Measurements from ENCODE around the gene ATG13.

The ATG13 gene

DNA sequence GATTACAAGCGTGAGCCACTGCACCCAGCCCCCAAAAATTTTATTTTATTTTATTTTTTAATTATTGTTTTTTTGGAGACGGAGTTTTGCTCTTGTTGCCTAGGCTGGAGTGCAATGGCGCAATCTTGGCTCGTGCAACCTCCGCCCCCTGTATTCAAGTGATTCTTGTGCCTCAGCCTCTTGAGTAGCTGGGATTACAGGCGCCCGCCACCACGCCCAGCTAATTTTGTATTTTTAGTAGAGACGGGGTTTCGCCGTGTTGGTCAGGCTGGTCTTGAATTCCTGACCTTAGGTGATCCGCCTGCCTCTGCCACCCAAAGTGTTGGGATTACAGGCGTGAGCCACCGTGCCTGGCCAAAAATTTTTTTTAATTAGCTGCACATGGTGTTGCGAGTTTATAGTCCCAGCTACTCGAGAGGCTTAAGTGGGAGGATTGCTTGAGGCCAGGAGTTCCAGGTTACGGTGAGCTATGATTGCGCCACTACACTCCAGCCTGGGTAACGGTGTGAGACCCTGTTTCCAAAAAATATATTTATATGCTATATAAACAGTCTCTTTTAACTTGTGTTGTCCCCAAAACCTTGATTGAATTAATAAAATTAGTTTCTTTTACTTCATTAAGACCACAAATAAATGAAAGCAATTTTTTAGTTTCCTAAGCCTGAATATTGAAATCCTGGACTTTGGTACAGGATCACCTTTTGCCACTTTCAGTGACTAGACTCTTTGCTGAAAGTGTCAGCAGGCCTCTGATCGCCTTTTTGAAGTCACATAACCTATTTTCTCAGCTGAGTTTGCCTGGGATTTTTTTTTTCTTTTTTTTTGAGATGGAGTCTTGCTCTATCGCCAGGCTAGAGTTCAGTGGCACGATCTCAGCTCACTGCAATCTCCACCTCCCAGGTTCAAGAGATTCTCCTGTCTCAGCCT is 16.2 kb downstream of the ATG13 start:
- H3K4me3 ChIP-seq (ENCODE audit: insufficient read depth in 1 of 2, low read depth in 1 of 2, low read length in 2 of 2), result no peak overlapping the region
- no peak for DNase-seq
- H3K4me1 ChIP-seq (ENCODE audit: control insufficient read depth, insufficient read depth, low read depth, low read length), result no peaks in the 10 kb centered on the region
- no peak overlapping the region for H2BK12ac ChIP-seq (ENCODE audit: low read length in 2 of 2)
- no peak overlapping the region for H2AFZ ChIP-seq (ENCODE audit: low read depth, low read length)
- no peak overlapping the region for H4K8ac ChIP-seq (ENCODE audit: low read length)
- H2BK15ac ChIP-seq (ENCODE audit: low read depth, poor library complexity, severe bottlenecking), result no peak overlapping the region
- no peak overlapping the region for H3K4ac ChIP-seq (ENCODE audit: low read depth in 1 of 2, low read length in 2 of 2)
- no peak overlapping the region for H3K27ac ChIP-seq (ENCODE audit: low read length, poor library complexity, severe bottlenecking)
- H3K27me3 ChIP-seq (ENCODE audit: control insufficient read depth in 1 of 2, insufficient read depth in 1 of 2, low read length in 2 of 2), result no peaks in the 10 kb centered on the region
- no peak overlapping the region for H3K9ac ChIP-seq (ENCODE audit: low read length)
- no peak overlapping the region for H2BK120ac ChIP-seq (ENCODE audit: low read depth, low read length)
- H3K18ac ChIP-seq (ENCODE audit: low read depth in 1 of 2, low read length in 2 of 2), result no peak overlapping the region
- 96% methylated on average over 20 of the region's 22 CpGs for WGBS
- no peak overlapping the region for H2AK5ac ChIP-seq (ENCODE audit: low read length, severe bottlenecking)
- H3K79me1 ChIP-seq (replicated peaks; ENCODE audit: low read length, poor library complexity, severe bottlenecking), result peaks cover 23% of the 10 kb centered on the region
- no peak overlapping the region for H4K91ac ChIP-seq (ENCODE audit: low read length)
- H2BK5ac ChIP-seq (ENCODE audit: low read depth, low read length, poor library complexity, severe bottlenecking), result no peak overlapping the region
- H3K14ac ChIP-seq (ENCODE audit: low read length in 2 of 2), result no peak overlapping the region
- H3K36me3 ChIP-seq (ENCODE audit: control insufficient read depth in 1 of 2, insufficient read depth in 2 of 2, low read depth in 1 of 2, low read length in 2 of 2), result peaks cover 18 to 55% of the 10 kb centered on the region in 2 experiments
- no peak overlapping the region for H3K4me2 ChIP-seq (ENCODE audit: low read length, poor library complexity, severe bottlenecking)
- no peaks in the 10 kb centered on the region for H3K9me3 ChIP-seq (ENCODE audit: control insufficient read depth, low read length)
- H3K23ac ChIP-seq (ENCODE audit: low read length in 2 of 2), result no peak overlapping the region

- H3K18ac ChIP-seq (ENCODE audit: low read depth in 1 of 2, low read length in 2 of 2), result no peak overlapping the region
- no peak overlapping the region for H2AK5ac ChIP-seq (ENCODE audit: low read length, severe bottlenecking)
- H2AFZ ChIP-seq (ENCODE audit: low read depth, low read length), result no peak overlapping the region
- H2BK12ac ChIP-seq (ENCODE audit: low read length in 2 of 2), result no peak overlapping the region
- H4K91ac ChIP-seq (ENCODE audit: low read length), result no peak overlapping the region
- no peak overlapping the region for H2BK15ac ChIP-seq (ENCODE audit: low read depth, poor library complexity, severe bottlenecking)
- DNase-seq, result no peak
- peaks cover 9 to 53% of the 10 kb centered on the region in 2 experiments for H3K36me3 ChIP-seq (ENCODE audit: control insufficient read depth in 1 of 2, insufficient read depth in 2 of 2, low read depth in 1 of 2, low read length in 2 of 2)
- H3K14ac ChIP-seq (ENCODE audit: low read length in 2 of 2), result no peak overlapping the region
- H3K9me3 ChIP-seq (ENCODE audit: control insufficient read depth, low read length), result no peaks in the 10 kb centered on the region
- no peaks in the 10 kb centered on the region for H3K27me3 ChIP-seq (ENCODE audit: control insufficient read depth in 1 of 2, insufficient read depth in 1 of 2, low read length in 2 of 2)
- H3K27ac ChIP-seq (ENCODE audit: low read length, poor library complexity, severe bottlenecking), result no peak overlapping the region
- H3K9ac ChIP-seq (ENCODE audit: low read length), result no peak overlapping the region
- peaks cover 1% of the 10 kb centered on the region for H3K4me1 ChIP-seq (ENCODE audit: control insufficient read depth, insufficient read depth, low read depth, low read length)
- H4K8ac ChIP-seq (ENCODE audit: low read length), result no peak overlapping the region
- no peak overlapping the region for H2BK120ac ChIP-seq (ENCODE audit: low read depth, low read length)
- no peak overlapping the region for H3K4me2 ChIP-seq (ENCODE audit: low read length, poor library complexity, severe bottlenecking)
- H3K4ac ChIP-seq (ENCODE audit: low read depth in 1 of 2, low read length in 2 of 2), result no peak overlapping the region
- H2BK5ac ChIP-seq (ENCODE audit: low read depth, low read length, poor library complexity, severe bottlenecking), result no peak overlapping the region
- H3K23ac ChIP-seq (ENCODE audit: low read length in 2 of 2), result no peak overlapping the region
- H3K4me3 ChIP-seq (ENCODE audit: insufficient read depth in 1 of 2, low read depth in 1 of 2, low read length in 2 of 2), result no peak overlapping the region
- peaks cover 17% of the 10 kb centered on the region for H3K79me1 ChIP-seq (replicated peaks; ENCODE audit: low read length, poor library complexity, severe bottlenecking)
- 94% methylated on average over 4 of the region's 5 CpGs for WGBS
Measured at GRCh38 chr11:46635557-46636139, 18.3 kb downstream of the ATG13 start.

GRCh38 chr11:46637546-46637945 is 20.2 kb downstream of the ATG13 start:
- H4K8ac ChIP-seq (ENCODE audit: low read length), result no peak overlapping the region
- no peak for DNase-seq
- no peak overlapping the region for H3K18ac ChIP-seq (ENCODE audit: low read depth in 1 of 2, low read length in 2 of 2)
- H3K4me1 ChIP-seq (ENCODE audit: control insufficient read depth, insufficient read depth, low read depth, low read length), result peaks cover 1% of the 10 kb centered on the region
- no peak overlapping the region for H2BK5ac ChIP-seq (ENCODE audit: low read depth, low read length, poor library complexity, severe bottlenecking)
- H2BK15ac ChIP-seq (ENCODE audit: low read depth, poor library complexity, severe bottlenecking), result no peak overlapping the region
- H3K23ac ChIP-seq (ENCODE audit: low read length in 2 of 2), result no peak overlapping the region
- H3K79me1 ChIP-seq (replicated peaks; ENCODE audit: low read length, poor library complexity, severe bottlenecking), result peaks cover 19% of the 10 kb centered on the region
- H3K27me3 ChIP-seq (ENCODE audit: control insufficient read depth in 1 of 2, insufficient read depth in 1 of 2, low read length in 2 of 2), result no peaks in the 10 kb centered on the region
- no peak overlapping the region for H3K9ac ChIP-seq (ENCODE audit: low read length)
- H3K4me2 ChIP-seq (ENCODE audit: low read length, poor library complexity, severe bottlenecking), result no peak overlapping the region
- peaks cover 4 to 44% of the 10 kb centered on the region in 2 experiments for H3K36me3 ChIP-seq (ENCODE audit: control insufficient read depth in 1 of 2, insufficient read depth in 2 of 2, low read depth in 1 of 2, low read length in 2 of 2)
- no peaks in the 10 kb centered on the region for H3K9me3 ChIP-seq (ENCODE audit: control insufficient read depth, low read length)
- H2BK120ac ChIP-seq (ENCODE audit: low read depth, low read length), result peak overlapping the region; percentile 19
- H3K14ac ChIP-seq (ENCODE audit: low read length in 2 of 2), result no peak overlapping the region
- H2AK5ac ChIP-seq (ENCODE audit: low read length, severe bottlenecking), result no peak overlapping the region
- no peak overlapping the region for H4K91ac ChIP-seq (ENCODE audit: low read length)
- 100% methylated on average over 4 of the region's 5 CpGs for WGBS
- H3K4ac ChIP-seq (ENCODE audit: low read depth in 1 of 2, low read length in 2 of 2), result no peak overlapping the region
- H3K4me3 ChIP-seq (ENCODE audit: insufficient read depth in 1 of 2, low read depth in 1 of 2, low read length in 2 of 2), result no peak overlapping the region
- H2BK12ac ChIP-seq (ENCODE audit: low read length in 2 of 2), result no peak overlapping the region
- no peak overlapping the region for H2AFZ ChIP-seq (ENCODE audit: low read depth, low read length)
- no peak overlapping the region for H3K27ac ChIP-seq (ENCODE audit: low read length, poor library complexity, severe bottlenecking)

DNA sequence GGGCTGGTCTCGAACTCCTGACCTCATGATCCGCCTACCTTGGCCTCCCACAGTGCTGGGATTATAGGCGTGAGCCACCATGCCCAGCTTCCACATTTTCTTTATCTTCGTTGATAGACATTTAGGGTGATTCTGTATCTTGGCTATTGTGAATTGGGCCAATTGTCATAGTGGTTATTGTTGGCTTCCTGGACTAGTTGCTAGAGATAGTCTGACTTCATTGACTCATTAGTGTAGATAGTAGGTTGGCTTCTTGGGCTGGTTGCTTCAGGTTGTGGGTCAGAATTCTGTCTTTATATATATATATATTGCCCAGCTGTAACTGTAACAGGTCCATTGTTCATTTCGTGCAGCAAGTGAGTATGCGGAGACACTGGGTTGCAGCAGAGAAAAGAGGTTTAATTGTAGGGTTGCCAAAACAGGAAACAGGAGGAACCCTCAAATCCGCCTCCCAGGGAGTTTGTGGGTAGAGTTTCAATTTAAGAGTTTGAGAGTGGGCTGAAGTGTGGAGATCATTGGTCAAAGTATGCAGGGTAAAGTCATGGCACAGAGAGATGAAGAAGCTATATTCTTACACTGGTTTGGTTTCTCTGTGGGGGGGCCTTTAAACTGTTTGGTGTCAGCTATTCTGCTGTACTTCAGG is 22.0 kb downstream of the ATG13 start:
- H2AK5ac ChIP-seq (ENCODE audit: low read length, severe bottlenecking), result no peak overlapping the region
- no peak overlapping the region for H4K91ac ChIP-seq (ENCODE audit: low read length)
- no peaks in the 10 kb centered on the region for H3K27me3 ChIP-seq (ENCODE audit: control insufficient read depth in 1 of 2, insufficient read depth in 1 of 2, low read length in 2 of 2)
- no peak overlapping the region for H3K4ac ChIP-seq (ENCODE audit: low read depth in 1 of 2, low read length in 2 of 2)
- no peak overlapping the region for H2BK5ac ChIP-seq (ENCODE audit: low read depth, low read length, poor library complexity, severe bottlenecking)
- H3K36me3 ChIP-seq (ENCODE audit: control insufficient read depth in 1 of 2, insufficient read depth in 2 of 2, low read depth in 1 of 2, low read length in 2 of 2), result peaks cover 4 to 53% of the 10 kb centered on the region in 2 experiments
- H2BK15ac ChIP-seq (ENCODE audit: low read depth, poor library complexity, severe bottlenecking), result no peak overlapping the region
- peaks cover 22% of the 10 kb centered on the region for H3K79me1 ChIP-seq (replicated peaks; ENCODE audit: low read length, poor library complexity, severe bottlenecking)
- H3K4me1 ChIP-seq (ENCODE audit: control insufficient read depth, insufficient read depth, low read depth, low read length), result peaks cover 1% of the 10 kb centered on the region
- H3K14ac ChIP-seq (ENCODE audit: low read length in 2 of 2), result no peak overlapping the region
- H3K9ac ChIP-seq (ENCODE audit: low read length), result no peak overlapping the region
- no peak overlapping the region for H3K4me3 ChIP-seq (ENCODE audit: insufficient read depth in 1 of 2, low read depth in 1 of 2, low read length in 2 of 2)
- no peak overlapping the region for H3K27ac ChIP-seq (ENCODE audit: low read length, poor library complexity, severe bottlenecking)
- H2AFZ ChIP-seq (ENCODE audit: low read depth, low read length), result no peak overlapping the region
- H3K23ac ChIP-seq (ENCODE audit: low read length in 2 of 2), result no peak overlapping the region
- H2BK120ac ChIP-seq (ENCODE audit: low read depth, low read length), result no peak overlapping the region
- no peaks in the 10 kb centered on the region for H3K9me3 ChIP-seq (ENCODE audit: control insufficient read depth, low read length)
- 96% methylated on average over 7 of the region's 7 CpGs for WGBS
- no peak overlapping the region for H2BK12ac ChIP-seq (ENCODE audit: low read length in 2 of 2)
- no peak overlapping the region for H3K18ac ChIP-seq (ENCODE audit: low read depth in 1 of 2, low read length in 2 of 2)
- DNase-seq, result no peak
- H3K4me2 ChIP-seq (ENCODE audit: low read length, poor library complexity, severe bottlenecking), result no peak overlapping the region
- no peak overlapping the region for H4K8ac ChIP-seq (ENCODE audit: low read length)
